ENCODE data around the gene TDO2.

DNA sequence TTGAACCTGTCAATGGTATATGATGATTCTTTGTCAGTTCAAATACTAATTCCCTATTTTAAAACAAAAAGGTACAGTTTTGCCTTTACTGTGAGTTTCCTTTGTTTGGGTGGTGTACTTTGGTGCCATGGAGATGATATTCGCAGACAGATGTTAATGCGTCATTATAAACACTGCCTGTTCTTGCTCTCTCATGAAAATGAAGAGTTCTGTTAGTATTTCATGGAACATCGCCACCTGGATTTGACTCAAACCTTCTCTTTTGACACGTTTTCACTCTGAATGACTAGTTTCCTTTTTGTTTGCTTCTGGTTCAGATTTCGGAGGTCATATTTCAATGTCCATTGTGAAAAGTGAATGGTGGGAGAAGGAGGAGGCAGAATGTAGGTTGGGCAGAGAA, 57.0 kb downstream of the TDO2 start:
- TF ChIP-seq, protein P1, sequence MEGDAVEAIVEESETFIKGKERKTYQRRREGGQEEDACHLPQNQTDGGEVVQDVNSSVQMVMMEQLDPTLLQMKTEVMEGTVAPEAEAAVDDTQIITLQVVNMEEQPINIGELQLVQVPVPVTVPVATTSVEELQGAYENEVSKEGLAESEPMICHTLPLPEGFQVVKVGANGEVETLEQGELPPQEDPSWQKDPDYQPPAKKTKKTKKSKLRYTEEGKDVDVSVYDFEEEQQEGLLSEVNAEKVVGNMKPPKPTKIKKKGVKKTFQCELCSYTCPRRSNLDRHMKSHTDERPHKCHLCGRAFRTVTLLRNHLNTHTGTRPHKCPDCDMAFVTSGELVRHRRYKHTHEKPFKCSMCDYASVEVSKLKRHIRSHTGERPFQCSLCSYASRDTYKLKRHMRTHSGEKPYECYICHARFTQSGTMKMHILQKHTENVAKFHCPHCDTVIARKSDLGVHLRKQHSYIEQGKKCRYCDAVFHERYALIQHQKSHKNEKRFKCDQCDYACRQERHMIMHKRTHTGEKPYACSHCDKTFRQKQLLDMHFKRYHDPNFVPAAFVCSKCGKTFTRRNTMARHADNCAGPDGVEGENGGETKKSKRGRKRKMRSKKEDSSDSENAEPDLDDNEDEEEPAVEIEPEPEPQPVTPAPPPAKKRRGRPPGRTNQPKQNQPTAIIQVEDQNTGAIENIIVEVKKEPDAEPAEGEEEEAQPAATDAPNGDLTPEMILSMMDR (IDR thresholded peaks at IDR 0.05), result no peak
- TF ChIP-seq POLR2AphosphoS5 (IDR thresholded peaks at IDR 0.05), result no peak
- no peak for TF ChIP-seq POLR2A (IDR thresholded peaks at IDR 0.05)
- no peak for TF ChIP-seq EP300 (IDR thresholded peaks at IDR 0.05)

Measured in upper lobe of left lung (tissue), 4 donors.